Skeletal muscle satellite cell (primary cell): ENCODE measurements around the gene DNMT3A.
"Not testable (repeated sequence)": the region's sequence is repeated elsewhere in the genome, so short reads cannot be mapped to it uniquely, and the experiment has no call there.

Experiments used
- H3K27me3 ChIP-seq: 2 replicates; pipeline ENCODE4 v1.7.0; 2013; ENCODE audit warnings: low read length; ENCODE audit not compliant: control insufficient read depth, insufficient read depth
- H3K36me3 ChIP-seq: 2 replicates; pipeline ENCODE4 v1.7.0; 2013; ENCODE audit warnings: mild to moderate bottlenecking, control low read depth, low read length; ENCODE audit not compliant: insufficient read depth
- H3K4me1 ChIP-seq: 2 replicates; pipeline ENCODE4 v1.7.0; 2013; ENCODE audit warnings: low read length; ENCODE audit not compliant: control insufficient read depth, insufficient read depth
- H3K4me2 ChIP-seq: 2 replicates; pipeline ENCODE4 v1.7.0; 2013; ENCODE audit warnings: mild to moderate bottlenecking, low read length
- H3K4me3 ChIP-seq: 2 replicates; pipeline ENCODE4 v1.7.0; 2013; ENCODE audit warnings: low read length
- H3K9ac ChIP-seq: 2 replicates; pipeline ENCODE4 v1.7.0; 2013; ENCODE audit warnings: mild to moderate bottlenecking, low read depth, low read length, moderate library complexity
- H3K9me3 ChIP-seq: replicated peaks from 2 replicates; pipeline ENCODE4 v1.7.0; 2013; ENCODE audit warnings: mild to moderate bottlenecking, control low read depth, low read length

Gene DNMT3A

DNA sequence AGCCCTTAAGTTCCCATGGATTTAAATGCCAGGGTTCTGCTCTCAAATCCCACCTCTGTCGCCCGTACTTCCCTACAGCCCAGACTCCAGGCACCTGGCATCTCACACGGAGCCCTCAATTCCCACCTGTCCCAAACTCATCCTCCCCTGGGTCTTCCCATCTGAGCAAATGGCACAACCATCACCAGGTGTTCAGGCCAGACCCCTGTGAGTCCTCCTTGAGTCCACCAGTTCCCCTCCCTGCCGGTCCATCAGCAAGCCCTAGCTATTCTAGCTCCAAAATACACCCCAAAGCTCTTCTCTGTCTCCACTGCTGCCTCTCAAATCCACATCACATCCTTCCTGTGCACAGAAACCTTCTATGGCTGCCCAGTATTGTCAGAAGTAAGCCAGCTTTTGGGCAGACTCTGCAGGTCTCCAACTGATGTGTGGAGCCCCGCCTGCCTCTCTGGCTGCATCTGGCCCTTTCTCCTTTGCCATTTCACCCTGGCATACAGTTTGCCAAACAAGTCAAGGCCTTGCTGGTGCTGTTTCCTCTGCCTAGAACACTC is 67.7 kb downstream of the DNMT3A start:
- no peaks in the 10 kb centered on the region for H3K27me3 ChIP-seq
- peaks cover 19% of the 10 kb centered on the region for H3K36me3 ChIP-seq
- H3K4me1 ChIP-seq: peaks cover 27% of the 10 kb centered on the region
- no peak overlapping the region for H3K4me3 ChIP-seq
- H3K9ac ChIP-seq: no peak overlapping the region
- H3K4me2 ChIP-seq: no peak overlapping the region
- no peaks in the 10 kb centered on the region for H3K9me3 ChIP-seq

DNA sequence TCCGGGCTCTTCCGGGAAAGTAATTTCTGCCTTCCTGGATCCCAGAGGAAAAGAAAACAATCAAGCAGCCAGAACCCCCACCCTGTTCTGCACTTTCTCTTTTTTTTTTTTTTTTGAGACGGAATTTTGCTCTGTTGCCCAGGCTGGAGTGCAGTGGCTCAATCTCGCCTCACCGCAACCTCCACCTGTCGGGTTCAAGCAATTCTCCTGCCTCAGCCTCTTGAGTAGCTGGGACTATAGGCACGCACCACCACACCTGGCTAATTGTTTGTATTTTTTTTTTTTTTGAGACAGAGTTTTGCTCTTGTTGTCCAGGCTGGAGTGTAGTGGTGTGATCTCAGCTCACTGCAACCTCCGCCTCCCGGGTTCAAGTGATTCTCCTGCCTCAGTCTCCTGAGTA is 69.0 kb downstream of the DNMT3A start:
- Histone ChIP-seq H3K4me1 (peaks cover 14% of the 10 kb centered on the region), H3K36me3 (peaks cover 21% of the 10 kb centered on the region)
- not testable (repeated sequence) for H3K9me3 ChIP-seq, H3K9ac ChIP-seq, H3K27me3 ChIP-seq, H3K4me3 ChIP-seq, H3K4me2 ChIP-seq

DNA sequence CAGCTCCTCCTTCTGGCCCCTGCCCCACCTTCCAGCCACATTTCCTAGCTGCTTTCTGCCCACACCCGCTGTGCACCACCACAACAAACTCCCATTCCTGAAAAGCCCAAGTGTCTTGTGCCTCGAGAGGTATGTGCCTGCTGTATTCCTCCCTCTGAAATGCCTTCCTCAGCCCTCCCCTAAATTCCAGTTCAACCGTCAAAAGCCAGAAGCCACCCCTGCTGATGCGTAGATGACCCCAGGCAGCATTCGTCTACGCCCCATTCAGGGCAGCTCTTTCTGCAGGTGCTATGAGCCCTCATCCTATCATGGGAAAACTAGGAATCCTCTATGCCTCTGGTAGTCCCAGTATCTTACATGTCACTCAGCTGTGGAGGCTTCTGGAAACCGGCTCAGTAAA is 71.7 kb downstream of the DNMT3A start:
- H3K36me3 ChIP-seq: peaks cover 23% of the 10 kb centered on the region
- no peak overlapping the region for H3K9ac ChIP-seq
- no peaks in the 10 kb centered on the region for H3K9me3 ChIP-seq
- no peaks in the 10 kb centered on the region for H3K4me1 ChIP-seq
- no peak overlapping the region for H3K4me2 ChIP-seq
- H3K4me3 ChIP-seq: no peak overlapping the region
- H3K27me3 ChIP-seq: no peaks in the 10 kb centered on the region

DNA sequence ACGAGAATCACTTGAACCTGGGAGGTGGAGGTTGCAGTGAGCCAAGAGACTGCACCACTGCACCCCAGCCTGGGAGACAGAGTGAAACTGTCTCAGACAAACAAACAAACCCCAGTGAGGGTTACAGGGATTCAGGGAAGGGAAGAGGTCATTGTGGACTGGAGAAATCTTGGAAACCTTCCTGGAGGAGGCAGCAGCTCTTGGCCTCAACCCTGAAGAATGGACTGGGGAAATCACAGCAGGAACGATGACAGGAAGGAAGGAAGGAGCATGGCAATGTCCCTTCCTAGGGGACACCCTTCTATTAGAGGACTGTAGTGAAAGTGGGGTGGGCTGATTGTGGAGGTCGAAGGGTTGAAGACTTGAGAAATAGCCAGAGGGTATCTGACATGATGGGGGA is 72.5 kb downstream of the DNMT3A start:
- Histone ChIP-seq H3K4me2 (no peak overlapping the region), H3K4me1 (no peaks in the 10 kb centered on the region), H3K9me3 (no peaks in the 10 kb centered on the region), H3K36me3 (peaks cover 18% of the 10 kb centered on the region), H3K9ac (no peak overlapping the region), H3K27me3 (no peaks in the 10 kb centered on the region), H3K4me3 (no peak overlapping the region)

DNA sequence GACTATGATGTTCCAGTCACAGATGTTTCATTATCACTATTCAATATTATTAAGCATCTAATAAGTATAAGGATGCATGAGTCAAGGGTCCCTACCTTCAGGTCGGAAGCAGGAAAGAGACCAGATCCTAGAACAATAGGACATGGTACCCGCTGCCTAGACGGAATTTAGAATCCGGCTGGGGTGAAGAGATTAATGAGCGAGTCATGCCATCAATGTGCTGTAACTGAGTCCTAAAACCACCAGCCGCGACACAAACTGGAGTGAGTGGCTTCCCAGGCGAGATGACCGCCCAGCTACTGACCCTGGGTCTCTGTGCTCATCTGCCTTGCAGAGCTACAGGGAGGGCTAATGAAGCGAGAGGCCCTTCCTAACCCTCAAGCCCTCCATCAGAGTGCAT is 73.6 kb downstream of the DNMT3A start:
- Histone ChIP-seq H3K36me3 (peaks cover 15% of the 10 kb centered on the region), H3K9ac (no peak overlapping the region), H3K9me3 (no peaks in the 10 kb centered on the region), H3K4me1 (no peaks in the 10 kb centered on the region), H3K27me3 (no peaks in the 10 kb centered on the region), H3K4me2 (no peak overlapping the region), H3K4me3 (no peak overlapping the region)

DNA sequence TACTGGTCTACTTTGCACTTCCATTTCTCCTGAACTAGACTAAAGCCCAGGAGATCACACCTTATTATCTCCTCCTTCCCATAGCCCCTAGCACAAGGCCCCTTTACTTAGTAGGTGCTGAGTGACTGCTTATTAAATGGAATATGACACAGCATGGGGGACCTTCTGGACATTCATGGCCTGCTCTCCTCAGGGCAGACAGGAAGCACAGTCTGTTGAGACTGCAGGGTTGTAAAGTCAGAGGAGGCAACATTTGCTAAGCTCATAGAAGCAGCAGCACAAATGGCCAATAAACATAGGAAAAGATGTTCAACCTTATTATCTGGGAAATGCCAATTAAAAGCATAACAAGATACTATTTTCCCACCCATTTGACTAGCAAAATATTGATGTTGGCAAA is 75.3 kb downstream of the DNMT3A start:
- H3K27me3 ChIP-seq: no peaks in the 10 kb centered on the region
- peaks cover 15% of the 10 kb centered on the region for H3K36me3 ChIP-seq
- H3K4me2 ChIP-seq: no peak overlapping the region
- H3K9me3 ChIP-seq: no peaks in the 10 kb centered on the region
- H3K9ac ChIP-seq: no peak overlapping the region
- H3K4me3 ChIP-seq: no peak overlapping the region
- no peaks in the 10 kb centered on the region for H3K4me1 ChIP-seq

DNA sequence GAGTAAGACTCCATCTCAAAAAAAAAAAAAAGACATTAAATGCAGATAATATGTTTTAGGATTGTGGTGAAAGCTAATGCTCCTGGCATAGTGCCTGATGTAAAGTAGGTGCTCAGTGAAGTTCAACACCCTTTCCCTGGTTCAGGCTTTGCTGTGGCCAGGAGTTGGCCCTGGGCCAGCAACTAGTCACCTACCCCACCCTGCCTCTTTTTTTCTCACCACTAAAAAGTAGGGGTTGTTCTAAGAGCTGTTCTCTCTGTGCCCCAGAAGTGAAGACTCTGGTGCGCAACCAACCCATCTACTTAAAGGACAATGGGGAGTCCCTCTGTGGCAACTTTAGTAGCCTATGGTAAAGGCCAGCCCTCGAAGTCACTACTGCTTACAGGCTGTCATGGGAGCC is 75.9 kb downstream of the DNMT3A start:
- H3K36me3 ChIP-seq: peaks cover 15% of the 10 kb centered on the region
- no peaks in the 10 kb centered on the region for H3K4me1 ChIP-seq

DNA sequence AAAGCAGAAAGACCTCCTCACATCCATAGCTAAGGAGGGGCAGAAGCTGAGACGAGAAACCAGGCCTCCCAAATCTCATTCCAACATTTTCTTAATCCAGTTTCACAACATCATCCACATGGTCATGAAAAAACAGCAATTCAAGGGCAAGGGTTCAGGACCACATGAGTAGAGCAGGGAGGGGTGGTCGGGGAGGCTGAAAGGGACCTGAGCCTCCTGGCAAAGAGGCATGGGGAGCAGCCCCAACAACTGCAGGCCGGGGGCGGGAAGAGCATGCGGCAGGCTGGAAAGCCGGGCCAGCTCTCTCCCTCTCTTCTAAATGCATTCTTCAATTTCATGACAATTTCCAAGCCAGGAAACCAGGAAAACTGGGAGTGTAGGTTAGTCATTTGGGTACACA is 76.7 kb downstream of the DNMT3A start:
- Histone ChIP-seq H3K4me2 (no peak overlapping the region), H3K9ac (no peak overlapping the region), H3K4me1 (no peaks in the 10 kb centered on the region), H3K36me3 (peaks cover 12% of the 10 kb centered on the region), H3K4me3 (no peak overlapping the region), H3K9me3 (no peaks in the 10 kb centered on the region), H3K27me3 (no peaks in the 10 kb centered on the region)

More for the DNA sequence above, 75.9 kb downstream of the DNMT3A start:
- Histone ChIP-seq H3K4me3 (no peak overlapping the region), H3K9ac (no peak overlapping the region), H3K4me2 (no peak overlapping the region), H3K9me3 (no peaks in the 10 kb centered on the region), H3K27me3 (no peaks in the 10 kb centered on the region)

DNA sequence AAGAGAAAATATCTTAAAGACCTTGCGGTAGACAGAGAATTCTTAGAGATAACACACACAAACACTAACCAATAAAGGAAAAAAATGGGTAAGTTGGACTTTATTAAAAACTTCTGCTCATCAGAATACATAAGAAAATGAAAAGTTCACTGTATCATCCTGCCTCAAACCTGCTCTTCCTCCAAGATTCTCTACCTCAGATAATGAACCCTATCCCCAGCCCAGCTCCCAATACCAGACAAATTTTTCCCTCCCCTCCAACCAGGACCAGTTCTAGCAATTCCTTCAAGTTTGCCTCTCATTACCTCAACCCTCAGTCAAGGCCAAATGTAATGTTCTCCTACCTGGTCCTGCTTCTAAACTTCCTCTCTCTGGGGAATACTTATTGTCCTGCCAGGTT is 79.4 kb downstream of the DNMT3A start:
- Histone ChIP-seq H3K4me2 (no peak overlapping the region), H3K9me3 (no peaks in the 10 kb centered on the region), H3K4me3 (no peak overlapping the region), H3K9ac (no peak overlapping the region), H3K36me3 (peaks cover 6% of the 10 kb centered on the region), H3K4me1 (no peaks in the 10 kb centered on the region), H3K27me3 (no peaks in the 10 kb centered on the region)

DNA sequence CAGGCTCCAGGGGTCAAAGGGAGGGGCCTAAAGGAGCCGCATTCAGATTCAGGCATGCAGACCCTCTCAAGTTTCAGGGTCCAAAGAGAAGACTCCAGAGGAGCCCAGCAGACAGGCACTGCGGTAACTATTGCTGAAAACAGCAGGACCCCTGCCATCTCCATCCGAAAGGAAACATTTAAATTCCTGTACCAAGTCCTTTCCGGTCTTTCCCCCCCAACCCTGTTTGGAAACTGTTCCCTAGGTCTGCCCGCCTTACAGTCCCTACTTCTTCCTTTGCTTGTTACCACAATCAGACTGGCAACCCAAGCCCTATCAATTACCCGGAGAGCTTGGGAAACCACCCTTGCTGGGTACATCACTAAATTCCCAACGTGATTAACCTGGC is 82.0 kb downstream of the DNMT3A start:
- H3K9me3 ChIP-seq: no peaks in the 10 kb centered on the region
- H3K4me1 ChIP-seq: no peaks in the 10 kb centered on the region
- no peaks in the 10 kb centered on the region for H3K27me3 ChIP-seq
- no peak overlapping the region for H3K4me2 ChIP-seq
- peaks cover 6% of the 10 kb centered on the region for H3K36me3 ChIP-seq
- H3K9ac ChIP-seq: no peak overlapping the region
- no peak overlapping the region for H3K4me3 ChIP-seq

DNA sequence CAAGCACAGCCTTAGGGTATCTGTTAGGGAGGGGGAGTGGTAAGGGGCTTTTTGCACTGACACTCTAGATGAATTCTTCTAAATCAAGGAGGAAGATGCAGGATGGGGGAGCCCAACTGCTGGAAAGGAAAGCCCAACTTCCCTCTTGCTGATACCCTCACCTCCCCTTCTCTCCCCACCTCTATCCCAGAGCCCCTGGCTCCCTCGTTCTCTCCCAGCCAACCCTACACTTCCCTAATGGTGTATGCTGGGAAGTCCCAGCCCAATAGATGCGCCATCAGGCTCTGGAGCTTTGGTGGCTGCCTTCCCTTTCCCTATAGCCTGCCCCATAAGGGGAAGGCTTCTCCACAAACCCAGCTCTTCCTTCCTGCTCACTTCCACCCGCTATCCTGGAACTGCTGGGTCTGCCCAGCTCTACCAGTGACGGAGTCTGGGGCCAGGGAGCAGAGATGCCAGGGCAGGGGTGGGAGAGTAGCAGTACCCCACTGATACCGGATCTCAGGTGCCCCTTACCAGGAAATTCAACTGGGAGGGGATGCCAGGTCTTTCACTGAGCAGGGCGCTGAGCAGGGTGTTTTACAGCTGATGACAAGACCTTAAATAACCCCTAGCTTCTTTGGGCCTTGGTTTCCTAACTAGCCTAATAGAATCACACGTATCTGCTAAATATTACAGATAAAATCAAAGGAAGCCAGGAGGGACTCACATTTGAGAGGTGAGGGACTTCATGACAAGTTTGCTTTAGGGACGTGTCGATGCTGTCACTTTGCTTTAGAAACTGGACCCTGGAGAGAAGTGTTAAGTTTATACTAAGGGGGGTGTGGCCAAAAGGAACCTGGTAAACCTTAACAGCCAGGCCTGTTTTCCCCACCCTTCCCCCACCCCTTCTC is 82.6 kb downstream of the DNMT3A start:
- H3K4me2 ChIP-seq: no peak overlapping the region
- no peak overlapping the region for H3K9ac ChIP-seq
- no peaks in the 10 kb centered on the region for H3K9me3 ChIP-seq
- no peak overlapping the region for H3K4me3 ChIP-seq
- no peaks in the 10 kb centered on the region for H3K4me1 ChIP-seq
- H3K36me3 ChIP-seq: peaks cover 6% of the 10 kb centered on the region
- no peaks in the 10 kb centered on the region for H3K27me3 ChIP-seq
